Psoas muscle (tissue), 8 donors: ENCODE data around the gene CARS2. TPM values are rescaled to one million over a fixed set of nuclear protein-coding genes. Genes with fewer than 3 reads are reported as not detected.
A peak's percentile ranks its signal among the peaks of the same experiment; 100 is the strongest.

ENCODE experiments used
- ATAC-seq, 4 donors: fragments of 200-7000 bp; cut with Tn5 transposase; one replicate each; pipeline ENCODE4 v1.9.1; 2020; ENCODE audit warnings: moderate library complexity in 3 of 4, mild to moderate bottlenecking in 2 of 4
- DNase-seq, 2 donors: peaks; one replicate each; pipeline ENCODE4 v3.0.0-alpha.2; 2020
- H3K27ac ChIP-seq: fragments of 200-600 bp; one replicate; pipeline ENCODE4 v1.8.0; 2022
- H3K27me3 ChIP-seq, 3 donors: fragments of 200-600 bp in 1 of 3; one replicate each; pipeline versions ENCODE4 v1.6.1 to v1.8.0; 2013 to 2022; ENCODE audit warnings: low read length in 2 of 3, mild to moderate bottlenecking in 2 of 3, moderate library complexity in 1 of 3; ENCODE audit not compliant: insufficient read depth in 3 of 3
- H3K36me3 ChIP-seq, 2 donors: fragments of 200-600 bp in 1 of 2; one replicate each; pipeline versions ENCODE4 v1.6.1 to v1.8.0; 2013 to 2022; ENCODE audit warnings: low read depth in 1 of 2, mild to moderate bottlenecking in 1 of 2, moderate library complexity in 1 of 2; ENCODE audit not compliant: insufficient read depth in 1 of 2
- H3K4me1 ChIP-seq: fragments of 200-600 bp; one replicate; pipeline ENCODE4 v1.8.0; 2022
- H3K4me3 ChIP-seq: fragments of 200-600 bp; one replicate; pipeline ENCODE4 v1.8.0; 2022; ENCODE audit warnings: mild to moderate bottlenecking
- H3K9me3 ChIP-seq: fragments of 200-600 bp; one replicate; pipeline ENCODE4 v1.8.0; 2022
- WGBS, 3 donors: extraction: QIAGEN DNeasy Blood & Tissue Kit; methylation state at CpG; one replicate each; pipeline versions ENCODE4 v1.1.6 to v1.1.7; 2013; 5-methylcytosine and 5-hydroxymethylcytosine counted together
- intact Hi-C, 2 donors: fragments of 100-400 bp; cut with DNase I; formaldehyde crosslinking; loops; one replicate each; pipeline versions ENCODE4 v1.11.0 to v1.14.2; 2022
- polyA plus RNA-seq, 3 donors: library from polyadenylated mRNA; stranded (reverse); fragments of 200-250 nt; gene quantifications; one replicate each; pipeline ENCODE4 v1.2.3, GENCODE V29; 2013
- total RNA-seq, 4 donors: library from RNA; stranded (reverse); fragmentation: NEBNext Ultra II Directional in 2 of 4; extraction: Animal tissue kit (Norgen Biotek cat#: 25700) in 2 of 4; gene quantifications; one replicate each; pipeline versions ENCODE4 v1.2.1 to v1.2.4, GENCODE V29; 2021 to 2023
- TF ChIP-seq, protein P1 (sequence below): fragments of 200-600 bp; IDR thresholded peaks from one replicate; pipeline ENCODE4 v1.8.0; 2022; ENCODE audit warnings: antibody characterized with exemption
- donor health status: healthy with polysubstance abuse.
- donor health status: DM: no; HTN: no; CAD: no; lungs with moderate emphysema.
- donor health status: Bipolar disorder and iron deficiency.
- donor health status: healthy.
- donor health status: DM: yes; HTN: yes; CAD: no.
- donor health status: DM: no; HTN: no; CAD: no.
- donor health status: DM: no; HTN: no; CAD: no.
- donor health status: DM: yes; HTN: yes; CAD: no.

CARS2 gene
- total and polyA plus RNA-seq, 7 donors: 41.3 to 85.2 (median 56.3) TPM

DNA sequence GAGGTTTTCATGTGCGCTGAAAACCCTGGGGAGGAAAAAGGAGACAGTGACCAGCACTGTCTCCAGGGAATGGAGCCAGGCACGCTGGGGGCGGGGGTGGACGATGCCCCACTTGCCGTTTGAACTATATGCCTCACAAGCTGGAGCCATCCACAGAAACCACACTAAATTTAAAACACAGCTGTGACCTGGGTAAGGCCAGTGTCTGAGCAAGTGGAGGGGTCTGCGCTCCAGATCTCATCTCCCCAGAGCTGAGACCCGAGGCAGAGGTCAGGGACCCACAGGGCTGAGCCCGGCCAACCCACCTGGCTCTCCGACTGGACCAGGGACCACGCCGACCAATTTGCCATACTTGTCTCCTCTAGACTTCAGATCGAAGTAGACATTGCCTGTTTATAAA, 23.2 kb downstream of the CARS2 start:
- ATAC-seq (no peak), DNase-seq (no peak)
- intact Hi-C loops: no loop called here
- H3K4me3 ChIP-seq: no peak overlapping the region
- WGBS, 3 donors: 78 to 88% (median 79%) methylated on average over 12 of the region's 12 CpGs
- no peaks in the 10 kb centered on the region for H3K9me3 ChIP-seq
- H3K27me3 ChIP-seq: no peaks in the 10 kb centered on the region
- peaks cover 11% of the 10 kb centered on the region for H3K4me1 ChIP-seq
- TF ChIP-seq, protein P1, sequence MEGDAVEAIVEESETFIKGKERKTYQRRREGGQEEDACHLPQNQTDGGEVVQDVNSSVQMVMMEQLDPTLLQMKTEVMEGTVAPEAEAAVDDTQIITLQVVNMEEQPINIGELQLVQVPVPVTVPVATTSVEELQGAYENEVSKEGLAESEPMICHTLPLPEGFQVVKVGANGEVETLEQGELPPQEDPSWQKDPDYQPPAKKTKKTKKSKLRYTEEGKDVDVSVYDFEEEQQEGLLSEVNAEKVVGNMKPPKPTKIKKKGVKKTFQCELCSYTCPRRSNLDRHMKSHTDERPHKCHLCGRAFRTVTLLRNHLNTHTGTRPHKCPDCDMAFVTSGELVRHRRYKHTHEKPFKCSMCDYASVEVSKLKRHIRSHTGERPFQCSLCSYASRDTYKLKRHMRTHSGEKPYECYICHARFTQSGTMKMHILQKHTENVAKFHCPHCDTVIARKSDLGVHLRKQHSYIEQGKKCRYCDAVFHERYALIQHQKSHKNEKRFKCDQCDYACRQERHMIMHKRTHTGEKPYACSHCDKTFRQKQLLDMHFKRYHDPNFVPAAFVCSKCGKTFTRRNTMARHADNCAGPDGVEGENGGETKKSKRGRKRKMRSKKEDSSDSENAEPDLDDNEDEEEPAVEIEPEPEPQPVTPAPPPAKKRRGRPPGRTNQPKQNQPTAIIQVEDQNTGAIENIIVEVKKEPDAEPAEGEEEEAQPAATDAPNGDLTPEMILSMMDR: no peak
- peaks cover 7 to 91% of the 10 kb centered on the region in 2 donors for H3K36me3 ChIP-seq
- no peak overlapping the region for H3K27ac ChIP-seq

DNA sequence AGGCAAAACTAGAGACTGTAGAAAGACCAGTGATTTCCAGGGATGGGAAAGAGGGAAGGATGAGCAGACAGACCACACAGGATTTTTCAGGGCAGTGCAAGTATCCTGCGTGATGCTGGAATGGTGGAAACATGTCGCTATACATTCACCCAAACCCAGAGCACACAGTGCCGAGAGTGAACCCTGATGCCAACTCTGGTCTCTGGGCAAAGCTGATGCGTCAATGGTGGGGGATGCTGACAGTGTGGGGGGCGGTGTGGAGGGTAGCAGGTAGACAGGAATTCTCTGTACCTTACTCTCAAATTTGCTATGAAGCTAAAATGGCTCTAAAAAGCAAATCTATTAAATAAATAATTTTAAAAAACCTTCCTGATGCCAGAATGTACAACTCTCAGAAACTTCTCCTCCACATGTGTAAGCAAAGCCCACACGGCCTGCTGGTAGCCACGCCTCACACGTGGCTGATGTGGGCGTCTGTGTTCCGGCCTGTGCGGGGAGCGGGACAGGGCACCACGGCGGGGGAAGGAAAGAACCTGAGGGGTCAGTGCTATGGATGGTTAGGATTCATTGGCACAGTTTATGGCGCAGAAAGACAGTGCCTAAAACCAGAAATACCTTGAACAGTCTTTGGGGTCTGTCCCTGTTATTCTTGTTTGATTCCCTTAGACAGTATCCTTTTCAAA, 23.9 kb downstream of the CARS2 start:
- WGBS, 3 donors: 84 to 89% (median 85%) methylated on average over 15 of the region's 15 CpGs
- DNase-seq: no peak

DNA sequence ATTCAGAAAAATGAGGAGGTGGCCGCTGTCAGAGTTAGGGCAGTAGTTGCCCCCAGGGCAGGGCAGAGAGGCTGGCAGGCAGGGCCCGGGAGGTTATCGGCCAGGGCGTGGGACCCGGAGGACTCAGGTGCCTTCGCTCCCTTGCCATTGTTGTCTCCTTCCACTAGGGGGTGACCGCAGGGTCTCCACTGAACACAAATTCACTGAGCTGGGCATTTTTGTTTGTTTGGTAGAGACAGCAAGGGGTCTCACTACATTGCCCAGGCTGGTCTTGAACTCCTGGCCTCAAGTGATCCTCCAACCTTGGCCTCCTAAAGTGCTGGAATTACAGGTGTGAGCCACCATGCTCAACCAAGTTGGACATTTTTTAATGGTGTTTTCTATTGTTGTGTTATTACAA, 25.1 kb downstream of the CARS2 start:
- peaks cover 6 to 83% of the 10 kb centered on the region in 2 donors for H3K36me3 ChIP-seq
- WGBS, 3 donors: 74 to 88% (median 76%) methylated on average over 7 of the region's 7 CpGs
- no peaks in the 10 kb centered on the region for H3K9me3 ChIP-seq
- no peak for DNase-seq
- TF ChIP-seq, protein P1: peak; percentile 45
- no peak overlapping the region for H3K27ac ChIP-seq
- H3K27me3 ChIP-seq: no peaks in the 10 kb centered on the region
- ATAC-seq: peak in 3 of 4 donors; percentile 36 to 48 (median 37)
- peaks cover 6% of the 10 kb centered on the region for H3K4me1 ChIP-seq
- H3K4me3 ChIP-seq: no peak overlapping the region
- intact Hi-C loops: no loop called here

More for the DNA sequence above, 23.9 kb downstream of the CARS2 start:
- Histone ChIP-seq H3K27ac (no peak overlapping the region), H3K27me3 (no peaks in the 10 kb centered on the region), H3K4me1 (peaks cover 7% of the 10 kb centered on the region), H3K4me3 (no peak overlapping the region), H3K9me3 (no peaks in the 10 kb centered on the region), H3K36me3 (peaks cover 6 to 84% of the 10 kb centered on the region in 2 donors)
- TF ChIP-seq, protein P1: no peak
- ATAC-seq: no peak
- intact Hi-C loops: no loop called here

DNA sequence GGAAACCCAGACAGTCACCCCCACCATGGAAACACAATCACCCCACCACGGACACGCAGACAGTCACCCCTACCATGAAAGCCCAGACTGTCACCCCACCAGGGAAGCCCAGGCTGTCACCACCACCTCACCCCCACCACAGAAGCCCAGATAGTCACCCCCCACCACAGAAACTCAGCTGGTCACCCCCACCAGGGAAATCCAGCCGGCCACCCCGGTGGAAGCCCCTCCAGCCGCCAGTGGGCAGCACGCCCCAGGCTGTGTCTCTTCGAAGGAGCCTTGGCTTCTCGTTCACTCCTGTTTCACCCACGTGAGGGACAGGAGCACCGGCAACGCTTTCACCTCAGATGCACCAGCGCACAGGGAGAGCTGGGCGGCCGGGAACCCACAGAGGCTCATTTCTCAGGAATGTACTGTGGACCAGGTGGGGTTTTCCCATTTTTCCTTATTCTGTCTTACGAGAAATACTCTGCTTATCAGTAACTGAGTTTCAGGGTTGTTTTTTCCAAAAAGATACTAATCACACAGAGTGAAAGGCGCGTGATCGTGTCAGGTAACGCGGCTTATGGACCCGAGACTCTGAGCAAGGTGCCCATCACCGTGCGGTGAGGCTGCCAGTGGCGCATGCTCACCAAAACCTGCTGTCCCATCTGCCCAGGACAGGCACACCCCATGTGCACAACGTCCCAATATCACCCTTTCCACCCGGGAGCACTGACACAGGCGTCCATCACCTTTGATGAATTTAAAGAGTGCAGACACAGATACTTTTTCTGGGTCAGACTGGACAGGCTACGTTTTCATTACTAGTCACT, 28.0 kb downstream of the CARS2 start:
- Histone ChIP-seq H3K9me3 (no peaks in the 10 kb centered on the region), H3K27ac (no peak overlapping the region), H3K4me1 (peaks cover 6% of the 10 kb centered on the region), H3K36me3 (peaks cover 6 to 61% of the 10 kb centered on the region in 2 donors), H3K4me3 (no peak overlapping the region), H3K27me3 (no peaks in the 10 kb centered on the region)
- peak in 3 of 4 donors; percentile 34 to 55 (median 45) for ATAC-seq
- no peak for DNase-seq
- WGBS, 3 donors: 86 to 94% (median 88%) methylated on average over 28 of the region's 28 CpGs
- TF ChIP-seq, protein P1: no peak
- intact Hi-C loops: no loop called here
